ENCODE results near the gene DSTYK. TPM values are rescaled to one million over a fixed set of nuclear protein-coding genes. Genes with fewer than 3 reads are reported as not detected.

DSTYK gene
- total RNA-seq, 2 experiments from 2014 or later, result 13.9 to 15.3 TPM

GRCh38 chr1:205140113-205140512 is 71.4 kb downstream of the DSTYK start:
- no peaks in the 10 kb centered on the region for H3K27me3 Mint-ChIP-seq
- Histone ChIP-seq H3K27ac (ENCODE audit: low read depth in 1 of 2, low read length in 2 of 2) (no peak overlapping the region), H3K9me3 (ENCODE audit: control insufficient read depth in 1 of 2, insufficient read depth in 1 of 2, low read length in 2 of 2) (no peaks in the 10 kb centered on the region), H3K4me3 (ENCODE audit: low read length) (no peak overlapping the region), H3K27me3 (ENCODE audit: control insufficient read depth in 1 of 2, insufficient read depth in 2 of 2, low read length in 2 of 2) (no peaks in the 10 kb centered on the region), H3K4me1 (ENCODE audit: insufficient read depth, low read length) (peaks cover 8% of the 10 kb centered on the region), H3K36me3 (ENCODE audit: insufficient read depth, low read length) (no peaks in the 10 kb centered on the region)
- ATAC-seq (ENCODE audit: poor library complexity) (no peak), DNase-seq (no peak)
- intact Hi-C loops (cut with DNase I, micrococcal nuclease), result loop anchor here in 1 of 2 experiments (2.0 kb wide), 1 partner anchor 151 kb away; no protein-coding TSS in a partner anchor
- CTCF ChIA-PET, result no interaction called here
- no peaks in the 10 kb centered on the region for H3K36me3 Mint-ChIP-seq (ENCODE audit: low read depth)
- H3K9me3 Mint-ChIP-seq, result no peaks in the 10 kb centered on the region
- TF ChIP-seq CTCF (IDR thresholded peaks at IDR 0.05), result no peak
- no peak overlapping the region for H3K4me3 Mint-ChIP-seq
- peaks cover 10% of the 10 kb centered on the region for H3K4me1 Mint-ChIP-seq (ENCODE audit: low read depth)
- H3K27ac Mint-ChIP-seq, result no peak overlapping the region
- POLR2A ChIA-PET, result no interaction called here

GRCh38 chr1:205137901-205138300 is 73.6 kb downstream of the DSTYK start:
- H3K9me3 ChIP-seq (ENCODE audit: control insufficient read depth in 1 of 2, insufficient read depth in 1 of 2, low read length in 2 of 2), result no peaks in the 10 kb centered on the region
- no peaks in the 10 kb centered on the region for H3K36me3 ChIP-seq (ENCODE audit: insufficient read depth, low read length)
- H3K27me3 ChIP-seq (ENCODE audit: control insufficient read depth in 1 of 2, insufficient read depth in 2 of 2, low read length in 2 of 2), result no peaks in the 10 kb centered on the region
- no peaks in the 10 kb centered on the region for H3K36me3 Mint-ChIP-seq (ENCODE audit: low read depth)
- no peak overlapping the region for H3K4me3 ChIP-seq (ENCODE audit: low read length)
- H3K27ac ChIP-seq (ENCODE audit: low read depth in 1 of 2, low read length in 2 of 2), result no peak overlapping the region
- DNase-seq (no peak), ATAC-seq (ENCODE audit: poor library complexity) (no peak)
- peaks cover 10% of the 10 kb centered on the region for H3K4me1 Mint-ChIP-seq (ENCODE audit: low read depth)
- ChIA-PET POLR2A (no interaction called here), CTCF (no interaction called here)
- no peaks in the 10 kb centered on the region for H3K9me3 Mint-ChIP-seq
- H3K4me1 ChIP-seq (ENCODE audit: insufficient read depth, low read length), result peaks cover 8% of the 10 kb centered on the region
- no peak overlapping the region for H3K27ac Mint-ChIP-seq
- H3K4me3 Mint-ChIP-seq, result no peak overlapping the region
- no peaks in the 10 kb centered on the region for H3K27me3 Mint-ChIP-seq
- no peak for TF ChIP-seq CTCF (IDR thresholded peaks at IDR 0.05)
- intact Hi-C loops (cut with DNase I, micrococcal nuclease), result no loop called here

- H3K27ac Mint-ChIP-seq, result no peak overlapping the region
- H3K4me3 Mint-ChIP-seq, result no peak overlapping the region
- H3K4me1 Mint-ChIP-seq (ENCODE audit: low read depth), result no peaks in the 10 kb centered on the region
- no peaks in the 10 kb centered on the region for H3K9me3 ChIP-seq (ENCODE audit: control insufficient read depth in 1 of 2, insufficient read depth in 1 of 2, low read length in 2 of 2)
- no peaks in the 10 kb centered on the region for H3K36me3 Mint-ChIP-seq (ENCODE audit: low read depth)
- CTCF ChIA-PET, result interaction anchor here (1.1 kb wide), 1 partner anchor 8 kb away, joined by 3 read pairs; no protein-coding TSS in a partner anchor
- no peaks in the 10 kb centered on the region for H3K27me3 Mint-ChIP-seq
- H3K36me3 ChIP-seq (ENCODE audit: insufficient read depth, low read length), result no peaks in the 10 kb centered on the region
- no peaks in the 10 kb centered on the region for H3K4me1 ChIP-seq (ENCODE audit: insufficient read depth, low read length)
- intact Hi-C loops (cut with DNase I, micrococcal nuclease), result no loop called here
- H3K27ac ChIP-seq (ENCODE audit: low read depth in 1 of 2, low read length in 2 of 2), result no peak overlapping the region
- no peak for DNase-seq
- TF ChIP-seq CTCF (IDR thresholded peaks at IDR 0.05), result no peak
- no peak for ATAC-seq (ENCODE audit: poor library complexity)
- no peak overlapping the region for H3K4me3 ChIP-seq (ENCODE audit: low read length)
- no peaks in the 10 kb centered on the region for H3K27me3 ChIP-seq (ENCODE audit: control insufficient read depth in 1 of 2, insufficient read depth in 2 of 2, low read length in 2 of 2)
- POLR2A ChIA-PET, result no interaction called here
- H3K9me3 Mint-ChIP-seq, result no peaks in the 10 kb centered on the region
Observed at GRCh38 chr1:205133287-205133686, 78.2 kb downstream of the DSTYK start.

Data from CD4-positive, alpha-beta T cell (primary cell).